ENCODE data around the gene MCF2L2.

GRCh38 chr3:183285828-183286457, 142.5 kb downstream of the MCF2L2 start:
- TF ChIP-seq POLR2A (IDR thresholded peaks at IDR 0.05; ENCODE audit: low read depth, low read length) (no peak), POLR2AphosphoS5 (IDR thresholded peaks at IDR 0.05; ENCODE audit: low read depth, low read length) (no peak)
